ENCODE measurements around the gene AGBL2.

- no peak for TF ChIP-seq EZH2 (IDR thresholded peaks at IDR 0.05; ENCODE audit: insufficient read depth, poor library complexity, severe bottlenecking)
- no peak for TF ChIP-seq EZH2phosphoT487 (IDR thresholded peaks at IDR 0.05; ENCODE audit: insufficient read depth, low read depth)
These were observed 26.2 kb downstream of the AGBL2 start for GRCh38 chr11:47688991-47689390.

All from GM23248 (cell line).